ENCODE results near the gene ACOT2.
"Not testable (repeated sequence)": the region's sequence is repeated elsewhere in the genome, so short reads cannot be mapped to it uniquely, and the experiment has no call there.

Gene ACOT2, protein sequence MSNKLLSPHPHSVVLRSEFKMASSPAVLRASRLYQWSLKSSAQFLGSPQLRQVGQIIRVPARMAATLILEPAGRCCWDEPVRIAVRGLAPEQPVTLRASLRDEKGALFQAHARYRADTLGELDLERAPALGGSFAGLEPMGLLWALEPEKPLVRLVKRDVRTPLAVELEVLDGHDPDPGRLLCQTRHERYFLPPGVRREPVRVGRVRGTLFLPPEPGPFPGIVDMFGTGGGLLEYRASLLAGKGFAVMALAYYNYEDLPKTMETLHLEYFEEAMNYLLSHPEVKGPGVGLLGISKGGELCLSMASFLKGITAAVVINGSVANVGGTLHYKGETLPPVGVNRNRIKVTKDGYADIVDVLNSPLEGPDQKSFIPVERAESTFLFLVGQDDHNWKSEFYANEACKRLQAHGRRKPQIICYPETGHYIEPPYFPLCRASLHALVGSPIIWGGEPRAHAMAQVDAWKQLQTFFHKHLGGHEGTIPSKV

DNA sequence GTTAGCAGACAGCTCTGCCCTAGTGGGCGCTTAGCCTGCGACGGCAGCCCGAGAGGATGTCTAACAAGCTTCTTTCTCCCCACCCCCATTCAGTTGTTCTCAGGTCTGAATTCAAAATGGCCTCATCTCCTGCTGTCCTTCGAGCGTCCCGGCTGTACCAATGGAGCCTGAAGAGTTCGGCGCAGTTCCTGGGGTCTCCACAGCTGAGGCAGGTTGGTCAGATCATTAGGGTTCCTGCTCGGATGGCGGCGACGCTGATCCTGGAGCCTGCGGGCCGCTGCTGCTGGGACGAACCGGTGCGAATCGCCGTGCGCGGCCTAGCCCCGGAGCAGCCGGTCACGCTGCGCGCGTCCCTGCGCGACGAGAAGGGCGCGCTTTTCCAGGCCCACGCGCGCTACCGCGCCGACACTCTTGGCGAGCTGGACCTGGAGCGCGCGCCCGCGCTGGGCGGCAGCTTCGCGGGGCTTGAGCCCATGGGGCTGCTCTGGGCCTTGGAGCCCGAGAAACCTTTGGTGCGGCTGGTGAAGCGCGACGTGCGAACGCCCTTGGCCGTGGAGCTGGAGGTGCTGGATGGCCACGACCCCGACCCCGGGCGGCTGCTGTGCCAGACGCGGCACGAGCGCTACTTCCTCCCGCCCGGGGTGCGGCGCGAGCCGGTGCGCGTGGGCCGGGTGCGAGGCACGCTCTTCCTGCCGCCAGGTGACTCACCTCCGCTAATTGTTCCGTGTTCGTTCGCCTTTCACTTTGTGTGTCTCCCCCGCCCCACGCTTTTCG is at the start of gene ACOT2:
Gene ACOT2 (plus strand): TSS at position 29 of the 774 bp plus-strand sequence. CDS start 28 bp downstream, at position 57.
- peak; percentile 79 to 80 for ATAC-seq

DNA sequence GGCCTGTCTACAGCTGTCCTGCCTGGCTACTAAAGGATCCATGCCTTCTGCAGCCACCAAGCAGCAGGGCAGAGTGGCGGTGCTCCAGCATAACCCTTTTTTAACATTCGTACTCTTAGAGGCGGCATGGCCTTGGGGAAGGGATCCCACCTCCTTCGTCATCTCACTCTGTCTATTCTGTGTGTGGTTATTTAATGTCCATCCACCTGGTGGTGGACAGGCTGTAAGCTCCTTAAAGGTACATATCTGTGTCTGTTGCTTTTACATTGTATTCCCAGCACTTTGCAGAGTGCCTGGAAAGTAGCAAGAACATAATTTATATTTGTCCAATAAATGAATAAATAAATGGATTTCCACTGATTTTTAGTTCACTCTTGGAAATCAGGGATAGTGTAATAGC is 47.8 kb upstream of the ACOT2 start:
- ATAC-seq: no peak

DNA sequence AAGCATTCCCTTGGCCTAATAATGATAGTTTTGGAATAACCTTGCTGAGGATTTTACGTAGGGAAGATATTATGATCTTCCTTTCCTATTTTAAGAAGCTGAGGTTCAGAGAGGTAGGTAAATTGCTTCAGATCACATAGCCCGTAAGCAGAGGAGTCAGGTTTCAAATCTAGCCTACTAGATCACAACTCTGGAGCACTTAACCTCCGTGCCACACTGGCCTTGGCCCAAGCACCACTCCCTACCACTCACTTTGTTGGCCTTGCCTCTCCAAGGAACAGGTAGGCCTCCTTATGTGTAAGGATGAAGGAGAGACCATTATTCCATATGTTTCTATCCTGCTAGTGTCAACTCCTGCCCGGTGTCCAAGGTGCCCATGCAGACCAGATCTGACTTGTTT is 44.5 kb upstream of the ACOT2 start:
- ATAC-seq: no peak

DNA sequence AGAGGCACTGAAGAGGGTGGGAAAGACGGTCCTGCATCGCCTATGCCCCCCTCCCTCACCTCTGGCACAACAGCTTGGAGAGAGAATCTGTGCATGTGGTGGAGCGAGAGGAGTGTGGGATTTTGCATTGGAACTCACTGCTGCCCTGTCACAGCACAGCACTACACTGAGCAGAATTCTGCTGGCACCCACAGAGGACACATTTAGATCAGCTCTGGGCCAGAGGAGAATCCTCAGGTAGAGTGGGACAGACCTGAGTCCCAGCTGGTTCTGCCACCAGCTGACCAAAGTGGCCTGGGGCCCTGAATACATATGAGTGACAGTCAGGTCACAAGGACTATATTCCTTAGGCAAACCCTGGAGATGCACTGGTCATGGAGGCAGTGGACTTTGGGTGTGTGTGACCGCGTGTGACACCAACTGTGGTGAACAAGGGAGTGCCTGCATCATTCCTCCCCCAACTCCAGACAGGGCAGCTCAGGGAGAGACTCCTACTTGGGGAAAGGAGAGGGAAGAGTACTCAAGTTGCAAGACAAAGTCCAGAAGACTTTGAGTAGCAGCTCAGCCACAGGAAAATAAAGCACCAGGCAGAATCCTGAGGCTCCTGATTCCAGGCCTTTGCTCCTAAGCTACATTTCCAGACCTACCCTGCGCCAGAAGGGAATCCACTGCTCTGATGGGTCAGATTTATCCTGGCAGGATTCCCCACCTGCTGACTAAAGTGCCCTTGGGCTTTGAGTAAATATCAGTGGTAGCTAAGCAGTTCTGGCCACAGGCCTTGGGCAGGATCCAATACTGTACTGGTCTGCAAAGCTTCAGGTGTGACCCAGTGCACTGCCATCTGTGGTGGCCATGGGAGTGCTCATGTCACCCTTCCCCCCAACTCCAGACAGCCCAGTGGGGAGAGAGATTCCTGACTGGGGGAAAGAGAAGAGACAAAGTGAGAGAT is 42.7 kb upstream of the ACOT2 start:
- no peak for ATAC-seq

DNA sequence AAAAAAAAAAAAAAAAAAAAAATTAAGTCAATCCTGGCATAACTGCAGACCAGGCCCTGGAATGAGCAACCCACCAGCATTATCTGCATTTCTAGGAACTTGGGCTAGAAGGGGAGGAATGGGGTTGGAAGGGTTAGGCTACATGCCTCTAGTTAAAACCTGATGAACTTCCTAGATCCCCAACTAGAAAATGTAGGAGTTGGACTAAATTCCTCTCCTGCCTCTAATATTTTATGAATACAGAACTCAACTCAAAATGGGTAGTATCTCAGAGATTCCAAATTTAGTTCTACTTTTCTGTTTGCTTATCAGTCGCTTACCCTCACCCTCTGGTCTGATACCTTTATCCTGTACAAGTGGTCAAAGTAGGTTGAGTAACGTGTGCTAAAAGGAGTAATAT is 39.7 kb upstream of the ACOT2 start:
- not testable (repeated sequence) for ATAC-seq

DNA sequence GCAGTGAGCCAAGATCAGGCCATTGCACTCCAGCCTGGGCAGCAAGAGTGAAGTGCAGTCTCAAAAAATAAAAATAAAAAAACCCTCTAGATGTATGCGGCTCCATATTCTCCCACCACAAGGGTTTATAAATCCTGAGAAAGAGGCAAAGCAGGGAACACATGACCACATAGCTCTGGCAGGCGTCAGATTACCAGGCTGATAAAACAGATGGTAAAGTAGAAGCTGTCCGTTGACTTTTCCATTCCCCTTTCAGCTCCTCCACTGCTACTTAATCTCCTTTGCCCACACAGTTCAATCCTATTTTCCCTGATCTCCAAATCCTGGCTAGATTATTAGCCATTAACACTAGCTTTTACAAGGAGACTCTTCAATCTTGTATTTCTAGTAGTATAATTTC is 37.0 kb upstream of the ACOT2 start:
- not testable (repeated sequence) for ATAC-seq

DNA sequence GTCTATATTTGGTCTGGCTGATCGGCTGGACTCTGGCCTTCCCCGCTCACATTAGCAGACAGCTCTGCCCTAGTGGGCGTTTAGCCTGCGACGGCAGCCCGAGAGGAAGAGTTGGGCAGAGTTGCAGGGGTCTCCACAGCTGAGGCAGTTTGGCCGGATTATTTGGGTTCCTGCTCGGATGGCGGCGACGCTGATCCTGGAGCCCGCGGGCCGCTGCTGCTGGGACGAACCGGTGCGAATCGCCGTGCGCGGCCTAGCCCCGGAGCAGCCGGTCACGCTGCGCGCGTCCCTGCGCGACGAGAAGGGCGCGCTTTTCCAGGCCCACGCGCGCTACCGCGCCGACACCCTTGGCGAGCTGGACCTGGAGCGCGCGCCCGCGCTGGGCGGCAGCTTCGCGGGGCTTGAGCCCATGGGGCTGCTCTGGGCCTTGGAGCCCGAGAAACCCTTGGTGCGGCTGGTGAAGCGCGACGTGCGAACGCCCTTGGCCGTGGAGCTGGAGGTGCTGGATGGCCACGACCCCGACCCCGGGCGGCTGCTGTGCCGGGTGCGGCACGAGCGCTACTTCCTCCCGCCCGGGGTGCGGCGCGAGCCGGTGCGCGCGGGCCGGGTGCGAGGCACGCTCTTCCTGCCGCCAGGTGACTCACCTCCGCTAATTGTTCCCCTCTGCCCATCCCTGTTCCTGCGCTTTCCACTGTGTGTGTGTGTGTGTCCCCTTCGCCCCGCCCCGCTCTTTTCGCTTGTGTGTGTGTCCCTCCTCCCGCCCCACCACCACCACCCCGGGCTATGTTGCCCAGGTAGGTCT is 31.6 kb upstream of the ACOT2 start:
- peak; percentile 28 to 43 for ATAC-seq

DNA sequence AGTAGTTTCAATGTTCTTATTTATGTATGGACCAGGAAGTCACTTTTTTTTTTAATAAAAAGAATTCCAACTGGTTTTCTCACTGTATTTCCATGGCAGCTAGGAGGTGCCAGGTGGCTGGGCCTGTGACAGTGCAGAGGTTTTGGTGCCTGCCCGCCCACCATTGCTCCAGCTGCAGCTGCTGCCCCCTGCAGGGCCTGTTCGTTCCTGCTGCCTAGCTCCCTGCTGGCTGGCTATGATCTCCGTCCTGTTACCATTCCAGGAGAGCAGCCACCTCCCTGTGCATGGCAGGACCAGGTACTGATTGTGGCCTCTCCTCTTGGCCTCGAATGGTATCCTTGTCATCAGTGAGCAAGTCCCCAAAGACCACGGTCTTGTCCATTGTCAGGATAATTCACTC is 30.0 kb upstream of the ACOT2 start:
- peak; percentile 93 to 97 for ATAC-seq

DNA sequence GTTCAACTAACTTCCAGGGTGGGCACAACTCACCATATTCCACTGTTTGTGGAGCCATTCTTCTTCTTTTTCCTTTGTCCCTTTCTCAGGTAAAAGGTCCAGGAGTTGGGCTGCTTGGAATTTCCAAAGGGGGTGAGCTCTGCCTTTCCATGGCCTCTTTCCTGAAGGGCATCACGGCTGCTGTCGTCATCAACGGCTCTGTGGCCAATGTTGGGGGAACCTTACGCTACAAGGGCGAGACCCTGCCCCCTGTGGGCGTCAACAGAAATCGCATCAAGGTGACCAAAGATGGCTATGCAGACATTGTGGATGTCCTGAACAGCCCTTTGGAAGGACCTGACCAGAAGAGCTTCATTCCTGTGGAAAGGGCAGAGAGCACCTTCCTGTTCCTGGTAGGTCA is 26.1 kb upstream of the ACOT2 start:
- not testable (repeated sequence) for ATAC-seq

DNA sequence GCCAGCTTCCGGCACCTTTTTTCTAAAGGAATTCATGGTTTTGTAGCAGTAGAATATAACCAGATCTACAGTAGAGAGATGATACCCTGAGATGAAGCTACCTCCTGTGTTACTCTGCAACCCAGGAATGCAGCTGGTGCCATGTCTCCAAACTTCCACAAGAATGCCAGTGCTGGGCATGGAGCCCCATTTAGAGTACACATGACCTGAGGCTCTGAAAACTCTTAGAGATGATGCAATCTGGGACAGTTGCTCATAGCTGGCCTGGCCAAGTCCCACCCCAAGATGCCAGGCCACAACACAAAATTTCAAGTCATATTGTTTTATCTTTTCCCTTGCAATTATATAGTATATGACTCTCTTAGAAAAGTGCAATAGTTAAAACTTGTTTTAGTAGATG is 23.7 kb upstream of the ACOT2 start:
- not testable (repeated sequence) for ATAC-seq

DNA sequence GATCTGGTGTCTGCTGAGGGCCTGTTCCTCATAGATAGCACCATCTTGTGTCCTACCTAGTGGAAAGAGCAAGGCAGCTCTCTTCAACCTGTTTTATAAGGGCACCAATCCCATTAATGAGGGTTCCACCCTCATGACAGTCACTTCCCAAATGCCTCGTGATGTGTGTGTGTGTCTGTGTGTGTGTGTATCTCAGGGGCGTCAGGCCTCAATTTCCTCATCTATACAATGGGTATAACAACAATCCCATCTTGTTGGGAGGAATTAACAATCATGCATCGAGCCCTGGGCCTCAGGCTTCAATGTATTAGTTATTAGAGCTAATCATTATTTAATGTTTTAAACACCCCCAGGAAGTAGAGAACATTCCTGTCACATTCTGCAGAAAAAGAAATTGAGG is 19.9 kb upstream of the ACOT2 start:
- ATAC-seq: not testable (repeated sequence)

DNA sequence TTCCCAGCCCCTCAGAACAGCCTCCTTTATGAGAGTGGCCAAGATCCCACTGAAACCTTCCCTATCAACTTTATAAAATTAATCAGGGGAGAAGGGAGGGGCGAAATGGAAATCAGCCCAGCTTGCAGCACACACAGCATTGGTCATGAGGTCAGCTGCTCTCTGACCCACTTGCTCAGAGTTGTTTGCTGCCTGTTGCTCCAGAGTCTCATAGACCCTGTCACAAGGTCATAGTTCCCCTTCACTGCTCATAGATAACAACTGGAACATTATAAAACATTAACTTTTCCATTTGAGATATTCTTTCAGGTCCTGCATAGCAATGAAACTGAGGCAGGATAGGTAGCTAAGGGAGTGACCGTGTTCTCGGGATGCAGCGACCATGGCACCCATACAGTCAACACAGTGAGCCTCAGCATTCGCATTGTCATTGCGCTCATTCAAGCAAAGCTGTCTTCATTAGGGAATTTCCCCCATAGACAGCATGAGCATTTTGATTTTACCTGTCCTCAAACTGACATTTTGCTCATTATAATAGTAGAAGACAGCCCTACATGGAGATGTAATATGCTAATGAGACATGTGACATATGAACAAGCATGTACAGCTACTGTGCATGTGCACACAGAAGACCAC is 19.0 kb upstream of the ACOT2 start:
- not testable (repeated sequence) for ATAC-seq

DNA sequence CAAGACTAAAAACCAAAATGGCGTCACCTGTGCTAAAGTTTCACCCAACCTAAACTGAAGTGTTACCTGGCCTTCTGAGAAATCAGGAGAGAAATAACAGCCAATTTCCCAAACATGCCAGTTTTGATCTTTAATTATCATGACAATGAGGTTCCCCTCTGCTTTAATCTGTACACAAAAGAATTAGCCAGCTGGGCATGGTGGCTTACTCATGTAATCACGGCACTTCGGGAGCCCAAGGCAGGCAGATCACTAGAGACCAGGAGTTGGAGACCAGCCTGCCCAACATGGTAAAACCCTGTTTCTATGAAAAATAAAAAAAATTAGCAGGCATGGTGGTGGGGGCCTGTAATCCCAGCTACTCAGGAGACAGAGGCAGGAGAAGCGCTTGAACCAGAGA is 15.2 kb upstream of the ACOT2 start:
- no peak for ATAC-seq

DNA sequence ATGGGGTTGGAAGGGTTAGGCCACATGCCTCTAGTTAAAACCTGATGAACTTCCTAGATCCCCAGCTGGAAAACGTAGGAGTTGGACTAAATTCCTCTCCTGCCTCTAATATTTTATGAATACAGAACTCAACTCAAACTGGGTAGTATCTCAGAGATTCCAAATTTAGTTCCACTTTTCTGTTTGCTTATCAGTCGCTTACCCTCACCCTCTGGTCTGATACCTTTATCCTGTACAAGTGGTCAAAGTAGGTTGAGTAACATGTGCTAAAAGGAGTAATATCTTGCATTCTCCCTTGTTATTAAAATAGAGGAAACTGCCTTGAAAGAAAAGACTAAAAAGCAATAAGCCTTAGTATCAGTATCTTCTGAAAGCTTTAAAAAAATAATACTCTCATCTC is 11.8 kb upstream of the ACOT2 start:
- not testable (repeated sequence) for ATAC-seq

DNA sequence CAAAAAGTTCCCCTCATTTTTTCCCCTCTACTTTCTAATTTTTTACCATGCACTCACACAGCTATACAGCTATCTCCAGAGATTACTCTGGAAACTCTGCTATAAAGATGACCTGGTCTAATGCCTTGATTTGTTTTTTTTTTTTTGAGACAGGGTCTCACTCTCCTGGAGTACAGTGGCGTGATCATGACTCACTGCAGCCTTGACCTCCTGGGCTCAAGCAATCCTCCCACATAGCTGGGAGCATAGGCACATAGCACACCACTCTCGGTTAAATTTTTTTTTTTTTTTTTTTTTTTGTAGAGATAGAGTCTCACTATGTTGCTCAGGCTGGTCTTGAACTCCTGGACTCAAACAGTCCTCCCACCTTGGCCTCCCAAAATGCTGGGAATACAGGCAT is 10.8 kb upstream of the ACOT2 start:
- ATAC-seq: not testable (repeated sequence)

DNA sequence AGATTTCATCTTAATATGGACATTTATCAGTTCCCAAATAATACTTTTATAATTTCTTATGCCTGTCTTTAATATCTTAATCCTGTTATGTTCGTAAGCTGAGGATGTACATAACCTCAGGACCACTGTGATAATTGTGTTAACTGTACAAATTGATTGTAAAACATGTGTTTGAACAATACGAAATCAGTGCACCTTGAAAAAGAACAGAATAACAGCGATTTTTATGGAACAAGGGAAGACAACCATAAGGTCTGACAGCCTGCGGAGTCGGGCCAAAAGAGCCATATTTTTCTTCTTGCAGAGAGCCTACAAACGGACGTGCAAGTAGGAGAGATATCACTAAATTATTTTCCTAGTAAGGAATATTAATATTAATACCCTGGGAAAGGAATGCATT is 6.8 kb upstream of the ACOT2 start:
- not testable (repeated sequence) for ATAC-seq

DNA sequence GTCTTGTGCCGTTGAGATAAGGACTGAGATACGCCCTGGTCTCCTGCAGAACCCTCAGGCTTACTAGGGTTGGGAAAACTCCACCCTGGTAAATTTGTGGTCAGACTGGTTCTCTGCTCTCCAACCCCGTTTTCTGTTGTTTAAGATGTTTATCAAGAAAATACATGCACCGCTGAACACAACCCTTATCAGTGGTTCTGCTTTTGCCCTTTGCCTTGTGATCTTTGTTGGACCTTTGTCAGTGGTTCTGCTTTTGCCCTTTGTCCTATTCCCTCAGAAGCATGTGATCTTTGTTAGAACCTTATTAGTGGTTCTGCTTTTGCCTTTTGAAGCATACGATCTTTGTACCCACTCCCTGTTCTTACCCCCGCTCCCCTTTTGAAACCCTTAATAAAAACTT is 6.3 kb upstream of the ACOT2 start:
- ATAC-seq: not testable (repeated sequence)

DNA sequence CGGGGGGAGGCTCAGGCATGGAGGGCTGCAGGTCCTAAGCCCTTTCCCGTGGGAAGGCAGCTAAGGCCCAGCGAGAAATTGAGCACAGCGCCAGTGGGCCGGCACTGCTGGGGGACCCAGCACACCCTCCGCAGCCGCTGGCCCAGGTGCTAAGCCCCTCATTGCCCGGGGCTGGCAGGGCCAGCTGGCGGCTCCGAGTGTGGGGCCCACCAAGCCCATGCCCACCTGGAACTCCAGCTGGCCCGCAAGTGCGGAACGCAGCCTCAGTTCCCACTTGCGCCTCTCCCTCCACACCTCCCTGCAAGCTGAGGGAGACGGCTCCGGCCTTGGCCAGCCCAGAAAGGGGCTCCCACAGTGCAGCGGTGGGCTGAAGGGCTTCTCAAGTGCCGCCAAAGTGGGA is 2.6 kb upstream of the ACOT2 start:
- not testable (repeated sequence) for ATAC-seq

DNA sequence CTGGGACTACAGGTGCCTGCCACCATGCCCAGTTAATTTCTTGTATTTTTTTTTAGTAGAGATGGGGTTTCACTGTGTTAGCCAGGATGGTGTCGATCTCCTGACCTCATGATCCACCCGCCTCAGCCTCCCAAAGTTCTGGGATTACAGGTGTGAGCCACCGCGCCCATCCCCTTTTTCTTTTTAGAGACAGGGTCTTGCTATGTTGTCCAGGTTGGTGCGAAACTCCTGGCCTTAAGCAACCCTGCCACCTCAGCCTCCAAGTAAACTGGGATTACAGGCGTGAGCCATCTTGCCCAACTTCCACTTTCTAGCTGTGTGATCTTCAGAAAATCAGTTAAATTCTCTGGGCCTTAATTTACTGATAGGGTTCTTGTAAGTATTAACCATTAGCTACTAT is 2.1 kb upstream of the ACOT2 start:
- ATAC-seq: not testable (repeated sequence)

DNA sequence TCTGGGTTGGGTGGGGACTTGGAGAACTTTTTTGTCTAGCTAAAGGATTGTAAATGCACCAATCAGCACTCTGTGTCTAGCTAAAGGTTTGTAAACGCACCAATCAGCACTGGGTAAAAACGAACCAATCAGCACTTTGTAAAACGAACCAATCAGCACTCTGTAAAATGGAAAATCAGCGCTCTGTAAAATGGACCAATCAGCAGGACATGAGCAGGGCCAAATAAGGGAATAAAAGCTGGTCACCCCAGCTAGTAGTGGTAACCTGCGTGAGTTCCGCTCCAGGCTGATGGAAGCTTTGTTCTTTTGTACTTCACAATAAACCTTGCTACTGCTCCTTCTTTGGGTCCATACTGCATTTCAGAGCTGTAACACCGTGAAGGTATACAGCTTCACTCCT is 1.7 kb upstream of the ACOT2 start:
- no peak for ATAC-seq

All from activated CD4-positive, CD25-positive, alpha-beta regulatory T cell treated with anti-CD3 and anti-CD28 coated beads, Interleukin-2, amount 50 U/mL, for 24 hours (primary cell).